Stimulated activated effector memory CD8-positive, alpha-beta T cell treated with anti-CD3 and anti-CD28 coated beads, Interleukin-12 subunit alpha, Interleukin-12 subunit beta, amount 100 ng/mL, for 72 hours (primary cell): Measurements from ENCODE around the gene ZBTB47.

ENCODE experiments used
- ATAC-seq: fragments of 150-1000 bp; cut with Tn5 transposase; 2 replicates; pipeline ENCODE4 v1.10.0; 2021
- DNase-seq, 2 donors: peaks; one replicate each; pipeline ENCODE4 v3.0.0; 2021 to 2022; ENCODE audit warnings: low spot score in 2 of 2
- H3K27ac Mint-ChIP-seq: one replicate; pipeline ENCODE4 v1.8.0; 2022; ENCODE audit warnings: mild to moderate bottlenecking, mixed read lengths
- H3K36me3 Mint-ChIP-seq: one replicate; pipeline ENCODE4 v1.8.0; 2022; ENCODE audit warnings: mild to moderate bottlenecking, mixed read lengths
- H3K4me1 Mint-ChIP-seq: one replicate; pipeline ENCODE4 v1.8.0; 2022; ENCODE audit warnings: mixed read lengths
- H3K4me3 Mint-ChIP-seq: one replicate; pipeline ENCODE4 v1.8.0; 2022; ENCODE audit warnings: mild to moderate bottlenecking, mixed read lengths
- H3K9me3 Mint-ChIP-seq: one replicate; pipeline ENCODE4 v1.8.0; 2022; ENCODE audit warnings: mixed read lengths

ZBTB47 gene

DNA sequence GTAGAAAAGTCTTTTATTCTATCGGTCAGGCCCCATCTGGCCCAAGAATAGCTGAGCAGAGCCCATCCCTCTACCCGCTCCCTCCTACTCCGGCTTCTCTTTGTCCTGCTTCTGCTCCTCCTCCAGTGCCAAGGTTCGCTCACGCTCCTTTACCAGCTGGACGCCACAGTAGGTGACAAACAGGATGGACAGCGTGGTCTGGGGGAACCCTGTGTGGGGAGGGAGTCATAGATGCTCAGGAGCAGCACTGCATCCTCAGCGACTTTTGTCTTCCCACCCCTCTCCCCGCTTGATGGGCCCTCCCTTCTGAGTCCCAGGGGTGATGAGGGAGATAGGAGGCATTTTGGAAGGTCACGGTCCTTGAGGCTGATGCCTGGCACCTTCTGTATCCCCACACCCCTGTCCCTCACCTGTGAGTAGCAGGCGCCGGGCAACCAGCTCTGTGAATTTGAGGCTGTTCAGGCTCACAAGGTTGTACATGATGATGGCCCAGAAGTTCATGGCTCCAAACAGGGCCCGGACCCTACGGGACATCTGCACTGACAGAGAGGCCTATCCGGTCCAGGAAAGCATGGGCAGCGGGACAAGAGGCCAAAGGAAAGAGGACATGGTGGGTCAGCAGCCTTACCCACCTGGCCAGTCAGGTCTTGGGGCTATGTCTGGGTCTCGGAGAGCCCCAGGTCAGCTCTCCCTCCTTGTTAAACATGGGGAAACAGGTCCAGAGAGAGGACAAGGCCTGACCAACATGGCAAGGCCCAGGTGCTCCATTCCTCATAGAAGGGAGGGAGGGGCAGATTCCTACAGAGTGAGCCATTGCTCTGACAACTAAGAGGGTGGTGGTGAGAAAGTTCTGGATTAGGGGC, 39.4 kb downstream of the ZBTB47 start:
- ATAC-seq (no peak), DNase-seq (no peak)
- Mint-ChIP-seq H3K9me3 (no peaks in the 10 kb centered on the region), H3K36me3 (no peaks in the 10 kb centered on the region), H3K4me3 (no peak overlapping the region), H3K27ac (no peak overlapping the region), H3K4me1 (no peaks in the 10 kb centered on the region)

DNA sequence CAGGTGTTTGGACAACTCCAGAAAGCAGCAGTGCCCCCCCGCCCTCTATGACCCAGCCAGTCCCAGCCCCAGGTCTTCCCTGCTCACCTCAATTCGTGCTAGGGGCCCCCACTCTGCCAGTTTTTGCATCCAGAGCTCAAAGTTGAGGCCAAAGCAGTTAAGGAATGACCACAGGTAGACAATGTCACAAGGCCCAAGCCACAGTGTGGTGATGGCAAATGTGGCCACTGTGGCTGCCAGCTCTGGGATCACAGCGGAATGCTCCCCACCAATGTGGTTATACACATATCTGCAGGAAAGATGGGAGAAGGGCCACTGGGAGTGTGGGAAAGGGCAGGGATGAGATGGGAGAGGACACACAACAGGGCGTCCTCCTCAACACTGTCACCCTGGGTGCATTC, 40.0 kb downstream of the ZBTB47 start:
- H3K9me3 Mint-ChIP-seq, result no peaks in the 10 kb centered on the region
- no peak overlapping the region for H3K4me3 Mint-ChIP-seq
- DNase-seq (no peak), ATAC-seq (no peak)
- no peaks in the 10 kb centered on the region for H3K36me3 Mint-ChIP-seq
- peaks cover 5% of the 10 kb centered on the region for H3K4me1 Mint-ChIP-seq
- H3K27ac Mint-ChIP-seq, result no peak overlapping the region

DNA sequence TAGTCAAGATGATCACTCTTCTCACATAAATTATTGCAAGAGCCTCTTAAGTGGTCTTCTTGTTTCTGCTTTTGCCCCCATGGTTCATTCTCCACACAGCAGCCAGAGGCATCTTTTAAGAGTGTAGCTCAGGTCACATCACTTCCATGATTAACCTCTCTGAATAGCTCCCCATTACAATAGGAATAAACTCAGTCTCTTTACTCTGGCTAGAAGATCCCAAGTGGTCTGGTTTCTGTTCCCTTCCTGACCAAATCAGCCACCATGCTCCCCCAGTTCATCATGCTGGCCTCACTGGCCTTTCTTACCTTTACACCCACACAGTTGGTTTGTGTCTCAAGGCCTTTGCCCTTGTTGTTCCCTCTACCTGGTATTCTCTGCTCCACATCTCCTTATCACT, 40.9 kb downstream of the ZBTB47 start:
- Mint-ChIP-seq H3K4me1 (peaks cover 11% of the 10 kb centered on the region), H3K36me3 (no peaks in the 10 kb centered on the region), H3K4me3 (no peak overlapping the region), H3K9me3 (no peaks in the 10 kb centered on the region), H3K27ac (no peak overlapping the region)
- DNase-seq (no peak), ATAC-seq (no peak)

- H3K4me1 Mint-ChIP-seq, result peaks cover 28% of the 10 kb centered on the region
- H3K4me3 Mint-ChIP-seq, result no peak overlapping the region
- ATAC-seq (no peak), DNase-seq (no peak)
- H3K9me3 Mint-ChIP-seq, result no peaks in the 10 kb centered on the region
- no peaks in the 10 kb centered on the region for H3K36me3 Mint-ChIP-seq
- H3K27ac Mint-ChIP-seq, result no peak overlapping the region
These were observed 43.1 kb downstream of the ZBTB47 start for GRCh38 chr3:42696356-42697288.

DNA sequence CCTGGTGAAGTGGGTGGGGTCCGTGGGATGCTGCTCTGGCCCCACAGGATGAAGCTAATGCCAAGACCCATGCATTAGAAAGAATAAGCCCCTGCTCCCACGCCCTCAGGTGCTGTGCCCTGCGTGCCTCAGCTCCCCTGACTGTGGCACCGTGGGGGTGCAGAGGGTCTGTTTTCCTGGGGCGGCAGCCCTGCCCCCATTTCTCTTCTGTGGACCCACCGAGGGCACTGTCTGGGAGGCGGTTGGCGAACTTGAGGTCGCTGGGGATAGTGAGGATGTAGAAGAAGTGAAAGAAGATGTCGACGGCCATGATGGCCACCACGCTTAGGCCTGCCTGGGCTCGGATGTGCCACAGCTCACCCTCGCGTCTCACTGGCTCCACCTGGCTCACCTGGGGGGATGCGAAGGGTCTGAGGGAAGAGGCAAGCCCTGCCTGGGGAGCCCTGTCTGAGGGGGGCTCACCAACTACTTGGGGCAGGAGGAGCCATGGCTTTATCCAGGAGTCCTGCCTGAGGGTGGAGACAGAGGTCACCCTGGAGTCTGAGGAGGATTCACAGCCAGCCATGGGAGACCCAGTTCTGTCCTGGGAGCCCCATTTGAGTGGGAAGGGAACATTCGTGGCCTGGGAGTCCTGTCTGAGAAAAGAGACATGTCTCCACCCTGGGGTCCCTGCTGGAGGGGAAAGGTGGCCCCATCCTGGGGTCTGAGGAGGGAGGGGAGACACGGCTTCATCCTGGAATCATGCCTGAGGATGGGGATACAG, 44.0 kb downstream of the ZBTB47 start:
- H3K27ac Mint-ChIP-seq, result no peak overlapping the region

DNA sequence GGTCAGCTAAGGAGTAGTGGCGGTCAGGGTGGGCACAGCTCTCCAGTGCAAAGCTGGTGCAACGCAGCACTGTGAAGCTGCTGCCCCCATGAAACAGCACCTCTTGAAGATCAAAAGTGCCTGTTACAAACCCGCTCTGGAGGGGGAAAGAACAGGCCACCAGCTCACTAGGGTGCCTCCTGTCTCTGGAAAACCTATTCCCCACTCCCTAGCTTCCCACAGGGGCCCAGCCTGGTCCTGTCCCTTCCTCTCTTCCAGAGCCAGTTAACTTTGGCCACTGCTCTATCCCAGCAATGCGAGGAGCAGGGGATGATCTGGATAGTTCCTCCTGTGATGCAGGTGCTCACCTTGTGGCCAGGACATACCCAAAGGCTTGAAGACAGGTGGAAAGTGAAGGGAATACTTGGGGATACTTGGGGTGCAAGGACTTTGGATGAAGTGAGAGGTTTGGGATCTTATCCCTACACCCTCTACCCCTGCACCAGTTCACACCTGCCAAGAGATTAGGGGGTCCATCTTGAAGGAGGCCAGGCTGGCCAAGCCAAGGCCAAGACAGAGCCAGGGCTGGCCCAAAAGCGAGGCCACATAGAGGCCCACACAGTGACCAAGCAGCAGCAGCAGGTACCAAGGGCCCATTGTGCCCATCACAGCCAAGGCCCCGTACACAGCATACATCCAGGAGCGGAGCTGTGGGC, 44.9 kb downstream of the ZBTB47 start:
- Mint-ChIP-seq H3K4me3 (no peak overlapping the region), H3K9me3 (no peaks in the 10 kb centered on the region), H3K4me1 (peaks cover 28% of the 10 kb centered on the region), H3K36me3 (no peaks in the 10 kb centered on the region), H3K27ac (no peak overlapping the region)
- DNase-seq, result no peak
- ATAC-seq, result no peak

More for the DNA sequence above, 44.0 kb downstream of the ZBTB47 start:
- Mint-ChIP-seq H3K36me3 (no peaks in the 10 kb centered on the region), H3K4me1 (peaks cover 28% of the 10 kb centered on the region), H3K9me3 (no peaks in the 10 kb centered on the region), H3K4me3 (no peak overlapping the region)
- ATAC-seq, result no peak
- DNase-seq, result no peak

- Mint-ChIP-seq H3K36me3 (no peaks in the 10 kb centered on the region), H3K9me3 (no peaks in the 10 kb centered on the region), H3K27ac (no peak overlapping the region), H3K4me1 (peaks cover 28% of the 10 kb centered on the region), H3K4me3 (no peak overlapping the region)
- DNase-seq (no peak), ATAC-seq (peak; percentile 69)
These were observed 45.4 kb downstream of the ZBTB47 start for GRCh38 chr3:42698911-42699230.

DNA sequence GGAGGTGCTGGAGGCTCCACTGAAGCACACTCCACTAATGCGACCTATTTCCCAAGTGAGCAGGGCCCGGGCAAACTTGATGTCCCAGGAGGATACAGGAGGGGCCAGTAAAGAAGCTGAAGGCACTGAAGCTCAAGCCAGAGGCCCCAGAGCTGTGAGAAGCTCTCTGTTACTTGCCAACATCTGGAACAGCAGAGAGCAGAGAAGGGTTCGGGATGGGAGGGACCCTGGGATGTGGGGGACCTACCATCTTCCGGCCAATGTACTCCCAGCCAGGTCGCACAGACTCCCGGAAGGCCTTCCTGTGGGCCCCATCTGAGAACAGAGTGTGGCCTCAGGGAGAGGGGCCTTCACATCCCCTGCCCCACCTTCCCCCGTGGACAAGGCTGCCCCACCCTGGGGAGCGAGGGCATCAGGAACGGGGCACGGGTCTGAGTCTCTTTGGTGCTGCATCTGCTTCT, 46.0 kb downstream of the ZBTB47 start:
- H3K36me3 Mint-ChIP-seq, result no peaks in the 10 kb centered on the region
- no peak overlapping the region for H3K4me3 Mint-ChIP-seq
- no peaks in the 10 kb centered on the region for H3K9me3 Mint-ChIP-seq
- H3K4me1 Mint-ChIP-seq, result peaks cover 28% of the 10 kb centered on the region
- no peak for DNase-seq
- H3K27ac Mint-ChIP-seq, result no peak overlapping the region
- ATAC-seq, result no peak

DNA sequence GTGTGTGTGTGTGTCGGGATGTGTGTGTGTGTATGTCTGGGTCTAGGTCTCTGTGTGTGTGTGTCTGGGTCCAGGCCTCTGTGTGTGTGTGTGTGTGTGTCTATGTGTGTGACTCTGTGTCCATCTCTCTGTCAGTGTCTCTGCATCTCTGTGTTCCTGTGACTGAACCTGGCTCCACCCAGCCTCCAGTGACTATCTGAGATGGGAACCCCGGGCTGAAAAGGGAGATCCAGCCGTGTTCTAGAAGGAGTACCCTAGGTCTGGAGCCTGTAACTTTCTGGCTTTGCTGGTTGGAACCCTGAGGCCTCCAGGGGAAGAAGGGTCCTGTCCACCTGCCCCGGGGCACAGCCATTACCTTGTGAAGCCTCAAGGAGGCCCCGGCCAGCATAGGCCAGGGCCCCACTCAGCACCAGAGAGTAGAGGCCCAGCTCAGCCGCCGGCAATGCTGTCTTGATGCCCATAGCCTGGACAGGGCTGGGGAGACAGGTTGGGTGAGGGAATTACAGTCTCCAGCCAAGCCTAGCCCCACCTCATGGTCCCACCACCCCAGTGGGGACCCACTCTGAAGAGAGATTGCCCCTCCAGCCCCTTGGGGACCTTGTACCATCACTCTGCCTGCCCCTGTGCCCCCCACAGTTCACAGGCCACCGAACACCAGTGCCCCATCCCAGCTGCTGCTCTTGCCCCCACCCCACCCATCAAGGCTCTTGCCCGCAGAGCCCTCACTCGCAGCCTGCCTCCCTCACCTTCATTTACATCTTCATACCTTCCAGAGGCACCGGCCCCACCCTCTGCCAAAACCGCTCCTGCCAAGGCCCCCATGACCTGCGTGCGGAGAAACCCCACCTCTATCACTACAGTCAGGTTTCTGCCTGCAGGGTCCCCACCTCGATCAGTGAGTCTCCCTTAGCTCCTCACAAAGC, 47.1 kb downstream of the ZBTB47 start:
- DNase-seq (no peak), ATAC-seq (no peak)
- peaks cover 28% of the 10 kb centered on the region for H3K4me1 Mint-ChIP-seq
- H3K9me3 Mint-ChIP-seq, result no peaks in the 10 kb centered on the region
- H3K27ac Mint-ChIP-seq, result no peak overlapping the region
- no peaks in the 10 kb centered on the region for H3K36me3 Mint-ChIP-seq
- H3K4me3 Mint-ChIP-seq, result no peak overlapping the region

DNA sequence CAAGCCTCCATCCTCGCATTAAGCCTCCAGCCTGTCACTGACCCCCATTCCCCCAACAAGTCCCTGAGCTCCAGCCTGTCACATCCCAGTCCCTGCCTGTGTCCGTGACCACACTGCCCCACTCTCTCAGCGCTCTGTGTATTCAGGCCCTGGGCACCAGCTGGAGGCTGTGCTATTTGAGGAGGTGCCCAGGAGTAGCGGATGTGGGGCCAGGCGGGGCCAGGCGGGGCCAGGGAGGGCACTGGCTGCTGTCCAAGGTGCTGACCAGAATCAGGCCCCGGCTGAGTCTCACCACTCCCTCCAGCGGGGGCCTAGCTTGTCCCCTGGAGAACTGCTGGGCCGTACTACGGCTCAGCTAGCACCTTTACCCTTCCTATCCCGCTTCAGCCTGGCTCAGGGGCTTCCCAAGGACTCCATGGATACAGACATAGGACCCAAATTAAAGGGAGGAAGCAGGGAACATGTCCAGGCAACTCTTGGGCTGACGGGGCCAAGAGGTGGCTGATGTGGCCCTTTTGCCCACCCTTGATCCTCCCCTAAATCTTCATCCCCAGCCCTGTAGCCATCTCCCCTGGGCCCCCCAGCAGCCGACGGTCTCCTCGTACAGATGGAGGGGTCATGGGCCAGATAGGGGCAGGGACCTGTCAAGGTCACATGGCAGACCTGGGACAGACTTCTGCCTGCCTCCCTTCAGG, 48.0 kb downstream of the ZBTB47 start:
- H3K4me1 Mint-ChIP-seq, result peaks cover 28% of the 10 kb centered on the region
- ATAC-seq (peak; percentile 74), DNase-seq (peak; percentile 64 to 78)
- no peak overlapping the region for H3K4me3 Mint-ChIP-seq
- H3K36me3 Mint-ChIP-seq, result no peaks in the 10 kb centered on the region
- H3K9me3 Mint-ChIP-seq, result no peaks in the 10 kb centered on the region
- no peak overlapping the region for H3K27ac Mint-ChIP-seq

DNA sequence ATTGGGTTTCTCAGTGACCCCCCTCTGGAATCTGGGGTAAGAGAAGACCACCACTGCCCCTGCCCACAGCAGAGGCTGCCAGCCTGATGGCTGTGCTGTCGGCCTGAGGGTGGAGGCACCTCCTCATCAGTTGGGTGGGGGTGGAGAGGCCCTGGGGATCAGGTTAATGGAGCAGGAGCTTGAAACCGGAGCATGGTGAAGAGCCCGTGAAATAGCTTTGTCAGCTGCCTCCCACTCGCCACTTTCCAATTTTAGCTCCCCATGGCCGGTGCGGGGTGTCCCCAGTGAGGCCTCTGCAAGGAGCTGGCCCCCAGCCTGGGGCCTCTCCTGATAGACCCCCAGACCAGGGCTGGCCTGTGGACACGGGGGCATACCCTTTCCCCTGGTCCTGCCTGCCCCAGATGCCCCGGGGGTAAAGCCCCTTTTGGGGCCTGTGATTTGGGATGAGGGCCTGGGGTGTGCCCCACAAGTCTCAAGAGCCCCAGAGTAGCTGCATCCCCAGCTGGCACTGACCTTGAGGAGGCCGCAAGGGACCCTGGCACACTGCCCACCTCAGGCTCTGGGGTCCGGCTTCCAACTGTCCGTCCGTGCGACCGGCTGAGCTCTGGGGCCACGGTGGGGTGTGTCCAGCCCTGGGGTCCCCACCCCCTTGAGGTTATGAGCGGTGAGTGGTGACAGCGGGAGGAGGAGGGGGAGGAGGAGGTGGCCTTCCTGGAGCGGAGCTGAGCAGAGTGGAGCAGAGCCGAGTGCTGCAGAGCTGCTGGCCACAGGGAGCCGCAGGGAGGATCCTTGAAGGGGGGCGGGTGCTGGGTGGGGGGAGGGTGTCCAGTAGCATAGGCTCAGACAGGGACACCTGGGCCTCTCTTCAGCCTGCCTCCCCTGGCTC, 48.8 kb downstream of the ZBTB47 start, which contains the start of gene HHATL:
HHATL (minus strand) TSS at position 733 of the 886 bp plus-strand sequence. CDS start 1,972 bp downstream, outside the sequence.
- Mint-ChIP-seq H3K4me1 (peaks cover 28% of the 10 kb centered on the region), H3K4me3 (no peak within 1 kb of the TSS), H3K9me3 (no peaks in the 10 kb centered on the region), H3K27ac (no peak within 1 kb of the TSS), H3K36me3 (no peaks in the 10 kb centered on the region)
- DNase-seq (no peak), ATAC-seq (no peak)

DNA sequence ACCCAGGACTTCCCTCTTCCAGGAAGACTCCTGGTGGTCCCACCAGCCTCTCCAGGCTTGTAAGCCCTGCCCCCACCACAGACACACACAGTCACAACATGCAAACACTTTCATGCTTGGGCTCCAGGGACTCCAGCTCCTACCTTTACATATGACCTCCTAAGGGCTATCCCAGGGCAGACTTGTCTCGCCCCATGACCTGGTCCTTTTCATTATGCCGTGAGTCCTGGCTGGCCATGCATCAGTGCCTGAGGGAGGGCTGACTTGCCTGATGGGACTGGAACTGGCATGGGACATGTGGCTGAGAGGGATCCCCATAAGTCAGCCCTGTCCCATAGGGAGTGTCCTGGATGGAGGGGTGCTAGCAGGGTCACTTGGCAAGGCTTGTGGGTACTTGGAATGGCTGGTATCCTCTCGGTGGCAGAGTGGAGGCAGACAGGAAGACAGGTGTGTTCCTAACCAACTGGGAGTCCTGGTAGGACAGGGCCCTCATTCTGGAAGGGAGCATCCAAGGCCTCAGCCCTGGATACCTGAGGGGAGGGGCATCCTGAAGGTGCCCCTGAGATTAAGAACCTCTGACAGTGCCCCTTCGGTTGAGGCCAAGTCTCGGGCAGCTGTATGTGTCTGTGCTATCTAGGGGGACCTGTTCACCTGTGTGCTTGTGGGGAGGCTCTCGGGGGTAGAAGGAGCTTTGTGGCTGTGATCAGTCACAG, 49.6 kb downstream of the ZBTB47 start:
- peaks cover 27% of the 10 kb centered on the region for H3K4me1 Mint-ChIP-seq
- no peaks in the 10 kb centered on the region for H3K36me3 Mint-ChIP-seq
- H3K4me3 Mint-ChIP-seq, result no peak overlapping the region
- ATAC-seq, result no peak
- DNase-seq, result no peak
- H3K27ac Mint-ChIP-seq, result no peak overlapping the region
- H3K9me3 Mint-ChIP-seq, result no peaks in the 10 kb centered on the region
